Skin of body (tissue), 2 donors: ENCODE results near the gene AKT3. TPM values are rescaled to one million over a fixed set of nuclear protein-coding genes. Genes with fewer than 3 reads are reported as not detected.

Source experiments
- DNase-seq: peaks from one replicate; lab custom pipeline; 2025; lab: John Stamatoyannopoulos, UW
- total RNA-seq: library from RNA; depleted of rRNA; stranded (reverse); fragments of >200 nt; gene quantifications from one replicate; pipeline ENCODE4 v1.2.3, GENCODE V29; 2014

The AKT3 gene
- total RNA-seq, 1 donor from 2014 or later, result 26.7 TPM

DNA sequence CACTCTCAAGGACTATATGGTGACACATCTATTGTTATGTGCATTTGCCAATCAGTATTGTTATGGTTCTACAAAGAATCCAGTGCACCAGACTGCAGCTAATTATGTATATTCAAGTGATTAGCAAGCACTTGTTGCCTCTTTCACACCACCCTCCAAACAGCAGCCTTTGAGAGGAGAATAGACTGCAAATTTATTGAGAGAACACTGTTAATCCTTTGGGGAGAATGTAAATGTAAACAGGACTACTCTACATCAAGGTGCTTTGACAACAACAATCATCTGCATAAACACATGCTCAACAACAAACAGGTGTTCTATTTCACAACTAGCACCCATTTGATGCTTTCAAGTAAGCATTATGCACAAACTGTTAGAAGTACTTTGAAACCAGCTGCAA is 117.4 kb downstream of the AKT3 start:
- DNase-seq, result no peak

DNA sequence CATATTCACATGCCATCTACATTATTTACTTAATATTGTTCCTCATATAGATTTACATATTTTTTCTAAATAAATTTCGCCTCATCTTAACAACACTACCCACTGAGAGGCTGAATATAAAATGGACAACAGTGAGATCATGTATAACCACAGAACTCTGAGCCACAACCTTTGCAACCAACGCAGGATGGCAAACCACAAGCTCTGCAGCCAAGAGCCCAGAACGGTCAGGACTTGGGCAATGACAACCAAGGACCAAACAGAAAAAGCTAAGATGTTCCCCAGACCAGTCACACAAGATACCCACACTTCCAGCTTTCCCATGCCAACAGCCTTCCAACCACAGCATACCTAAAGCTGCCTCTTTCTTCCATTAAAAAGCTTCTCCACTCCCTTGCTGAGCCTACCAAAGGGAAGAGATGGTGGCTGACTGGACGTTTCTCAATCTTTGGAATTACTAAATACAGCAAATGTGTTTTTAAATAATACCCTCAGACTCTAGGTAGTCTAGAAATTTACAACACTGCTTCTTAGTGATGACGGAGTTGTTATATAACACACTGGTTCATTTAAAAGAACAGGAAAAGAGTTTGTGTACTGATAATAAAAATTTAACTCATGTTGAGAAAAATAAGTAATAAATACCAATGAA is 117.9 kb downstream of the AKT3 start:
- DNase-seq, result no peak

DNA sequence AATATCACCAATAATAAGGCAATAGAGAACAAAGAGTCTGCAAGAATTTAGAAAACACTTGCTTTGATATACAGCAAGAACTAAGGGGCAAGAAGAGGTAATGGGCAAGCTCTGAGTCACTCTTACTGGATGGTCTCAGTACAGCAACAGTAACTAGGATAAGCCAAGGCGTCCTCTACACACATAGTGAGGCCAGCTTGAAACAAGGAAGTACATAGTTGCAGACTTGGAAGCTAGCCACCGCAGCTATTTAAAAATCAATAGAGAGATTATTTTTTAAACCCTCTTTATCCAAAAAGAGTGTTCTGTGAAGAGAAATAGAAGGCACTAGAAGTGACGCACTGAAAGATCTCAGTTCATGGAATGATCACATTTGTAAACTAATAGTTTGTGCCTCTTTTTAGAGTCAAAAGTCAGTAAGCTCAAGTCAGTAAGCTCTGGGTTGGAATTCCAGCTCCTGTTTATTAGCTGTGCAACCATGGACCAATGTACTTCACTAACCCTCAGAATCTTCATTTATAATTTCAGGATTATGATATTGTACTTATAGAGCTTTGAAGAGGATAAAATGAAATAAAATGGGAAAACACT is 118.6 kb downstream of the AKT3 start:
- peak; percentile 34 for DNase-seq

DNA sequence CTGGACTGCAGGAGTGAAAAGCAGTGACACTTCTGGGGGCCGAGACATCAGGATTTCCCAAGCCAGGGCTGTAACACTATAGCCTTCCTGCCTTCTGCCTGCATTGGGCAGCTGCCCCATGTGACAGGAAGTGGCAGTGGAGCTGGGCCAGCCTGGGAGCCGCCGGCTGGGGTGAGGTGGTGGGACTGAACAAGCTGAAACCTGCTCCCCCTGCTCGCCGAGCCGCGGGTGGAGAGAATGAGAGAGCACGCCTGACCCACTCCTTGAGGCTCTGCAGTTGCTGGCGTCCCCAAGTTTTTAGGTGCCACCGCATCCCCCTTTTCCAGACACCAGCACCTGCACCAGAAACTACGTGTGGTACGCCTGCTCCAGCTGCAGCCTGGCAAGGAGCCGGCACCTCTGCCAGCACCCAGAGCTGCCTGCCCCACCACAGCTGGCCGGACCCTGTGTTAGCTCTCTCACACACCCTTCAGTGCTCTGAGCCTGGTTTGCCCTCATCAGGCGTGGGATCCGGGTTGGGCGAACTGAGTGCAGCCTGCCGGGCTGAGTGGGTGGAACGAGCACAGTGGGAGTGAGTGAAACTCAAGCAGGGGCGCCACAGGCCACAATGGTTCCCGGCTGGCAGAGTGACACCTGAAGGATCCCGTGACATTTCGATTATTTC is 119.4 kb downstream of the AKT3 start:
- DNase-seq, result no peak

DNA sequence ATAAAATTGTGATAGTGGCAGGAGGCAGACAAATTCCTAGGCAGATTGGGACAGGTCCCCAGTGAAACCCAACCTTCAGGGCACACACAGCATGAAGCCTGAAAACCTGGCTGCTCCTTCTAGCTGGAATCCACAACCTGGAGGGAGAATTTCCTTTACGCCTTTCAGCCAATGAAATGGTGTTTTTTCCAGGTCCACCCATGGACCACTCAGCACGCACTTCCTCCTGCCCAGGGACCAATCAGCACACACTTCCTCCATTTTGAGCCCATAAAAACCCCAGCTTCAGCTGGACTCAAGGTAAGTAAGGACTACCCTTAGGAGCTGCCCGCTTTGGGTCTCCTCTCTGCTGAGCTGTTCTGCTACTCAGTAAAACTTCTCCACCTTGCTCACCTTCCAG is 120.1 kb downstream of the AKT3 start:
- DNase-seq, result no peak

DNA sequence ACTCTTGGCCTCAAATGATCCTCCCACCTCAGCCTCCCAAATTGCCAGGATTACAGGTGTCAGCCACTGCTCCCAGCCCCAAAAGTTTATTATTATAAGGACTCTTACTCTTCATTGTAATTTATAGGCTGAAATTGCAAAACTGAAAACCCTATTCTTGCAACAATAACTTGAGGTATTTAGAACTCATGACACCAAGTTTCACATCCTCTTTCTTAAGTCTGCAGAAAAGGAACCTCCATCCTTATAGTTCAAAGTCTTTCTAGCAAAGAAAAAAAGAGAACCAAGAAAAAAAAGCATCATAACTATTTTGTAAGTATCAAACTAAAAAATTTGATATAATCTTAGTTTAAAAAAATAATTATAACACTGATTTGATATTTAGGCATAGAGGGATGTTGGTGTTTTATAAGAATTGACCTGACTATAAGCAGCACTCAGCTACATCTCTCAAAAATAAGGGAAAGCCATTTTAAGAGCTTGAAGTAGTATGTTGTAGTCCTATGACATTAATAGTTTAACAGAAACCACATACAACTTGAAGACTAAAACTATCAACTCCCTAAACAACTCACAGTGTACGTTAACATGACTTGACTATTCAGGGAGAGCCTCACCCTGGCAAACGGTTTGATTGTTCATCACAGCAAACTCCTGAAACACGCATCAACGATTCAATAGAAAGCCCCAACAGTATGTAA is 122.4 kb downstream of the AKT3 start:
- no peak for DNase-seq

DNA sequence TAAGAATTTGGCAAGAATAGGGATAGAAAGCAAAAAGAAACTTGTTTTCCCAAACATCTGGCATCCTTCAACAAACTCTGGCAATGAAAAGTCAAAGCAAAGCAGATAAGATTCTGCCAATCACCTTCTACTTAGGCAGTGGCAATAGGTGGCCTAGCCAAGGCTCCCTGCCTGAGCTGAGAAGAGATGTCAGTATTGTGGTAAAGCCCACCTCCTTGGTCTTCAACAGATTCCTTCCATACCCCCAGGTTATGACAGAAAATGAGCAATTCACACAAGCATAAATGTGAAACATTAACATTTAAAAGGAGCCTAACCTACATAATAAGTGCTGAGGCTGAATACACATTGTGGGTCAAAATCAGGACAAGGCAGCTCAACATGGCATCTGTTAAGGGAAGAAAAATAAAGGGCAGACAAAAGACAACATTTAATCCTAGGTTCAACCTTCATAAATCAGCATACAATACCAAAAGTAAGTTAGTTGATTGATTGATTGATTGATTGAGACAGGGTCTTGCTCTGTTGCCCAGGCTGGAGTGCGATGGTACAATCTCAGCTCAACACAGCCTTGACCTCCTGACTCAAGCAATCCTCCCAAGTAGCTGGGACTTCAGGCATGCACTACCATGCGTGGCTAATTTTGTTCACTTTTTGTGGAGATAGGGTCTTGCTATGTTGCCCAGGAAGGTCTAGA is 123.1 kb downstream of the AKT3 start:
- DNase-seq, result no peak

DNA sequence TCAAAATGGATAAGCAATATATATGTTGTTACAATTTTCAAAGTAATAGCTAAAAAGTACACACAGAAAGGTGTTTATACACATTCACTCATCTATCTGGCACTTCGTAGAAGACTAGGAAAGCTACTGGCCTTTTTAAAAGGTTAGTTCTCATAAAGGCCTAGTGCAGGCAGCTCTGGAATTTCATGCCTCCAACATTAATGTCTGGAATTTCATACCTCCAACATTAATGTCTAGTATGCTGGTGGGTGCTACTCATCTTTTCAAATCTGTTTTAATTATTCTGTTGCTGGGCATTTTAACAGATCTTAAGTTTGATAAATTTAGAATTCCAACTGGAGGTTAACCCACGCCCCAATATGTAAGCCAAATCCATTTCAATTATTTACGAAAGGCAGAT is 124.2 kb downstream of the AKT3 start:
- DNase-seq, result no peak

DNA sequence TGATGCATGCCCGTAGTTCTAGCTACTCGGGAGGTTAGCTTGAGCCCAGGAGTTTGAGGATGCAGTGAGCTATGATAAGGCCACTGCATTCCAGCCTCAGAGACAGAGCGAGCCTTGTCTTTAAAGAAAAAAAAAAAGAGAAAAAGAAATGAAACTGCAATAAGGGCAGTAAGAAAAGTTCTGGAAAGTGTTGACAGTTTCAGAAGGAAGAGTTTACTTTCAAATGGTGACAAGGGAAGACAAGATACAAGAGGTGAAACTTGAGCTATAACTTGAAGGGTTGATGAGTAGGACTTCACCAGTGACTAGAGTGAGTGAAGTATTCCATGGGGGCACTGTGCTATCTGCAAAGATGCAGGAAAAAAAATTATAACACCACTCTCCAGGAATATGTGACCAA is 125.0 kb downstream of the AKT3 start:
- DNase-seq, result no peak

DNA sequence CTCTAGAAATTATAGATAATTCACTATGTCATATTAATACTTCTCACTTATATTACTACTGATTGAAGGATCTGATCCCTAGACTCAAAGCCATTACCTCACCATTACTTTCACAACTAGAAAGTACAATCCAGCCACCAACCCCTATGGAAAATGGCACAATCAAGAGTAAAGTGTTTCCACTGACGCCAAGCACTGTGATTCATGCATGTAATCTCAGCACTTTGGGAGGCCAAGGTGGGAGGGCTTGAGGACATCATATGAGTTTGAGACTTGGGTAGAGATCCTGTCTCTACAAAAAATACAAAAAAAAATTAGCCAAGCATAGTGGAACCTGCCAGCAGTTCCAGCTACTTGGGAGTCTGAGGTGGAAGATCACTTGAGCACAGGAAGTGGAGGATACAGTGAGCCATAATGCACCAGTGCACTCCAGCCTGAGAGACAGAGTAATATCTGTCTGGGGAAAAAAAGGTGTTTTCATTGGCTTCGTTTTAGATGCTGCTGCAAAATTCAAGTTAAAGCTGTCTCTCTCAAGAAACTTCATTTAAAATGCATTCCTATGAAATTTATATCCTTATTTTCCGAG is 126.5 kb downstream of the AKT3 start:
- no peak for DNase-seq

DNA sequence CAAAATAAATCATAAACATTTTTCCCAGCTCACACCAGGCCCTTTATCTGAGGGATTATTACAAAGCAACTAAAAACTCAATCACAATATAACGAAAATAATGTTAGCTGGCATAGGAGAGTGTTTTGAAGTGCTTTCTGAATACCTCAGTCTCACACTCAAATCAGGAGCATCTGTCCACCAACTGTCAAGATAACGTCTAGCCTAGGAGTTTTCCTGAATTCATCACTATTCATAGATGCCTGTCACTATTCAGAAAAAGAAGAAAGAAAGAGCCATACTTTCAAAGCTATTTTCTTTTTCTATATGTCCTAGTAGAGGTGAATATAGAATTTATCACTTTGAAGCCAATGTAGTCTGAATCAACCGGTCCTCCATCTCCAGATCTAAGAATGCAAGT is 127.0 kb downstream of the AKT3 start:
- no peak for DNase-seq

DNA sequence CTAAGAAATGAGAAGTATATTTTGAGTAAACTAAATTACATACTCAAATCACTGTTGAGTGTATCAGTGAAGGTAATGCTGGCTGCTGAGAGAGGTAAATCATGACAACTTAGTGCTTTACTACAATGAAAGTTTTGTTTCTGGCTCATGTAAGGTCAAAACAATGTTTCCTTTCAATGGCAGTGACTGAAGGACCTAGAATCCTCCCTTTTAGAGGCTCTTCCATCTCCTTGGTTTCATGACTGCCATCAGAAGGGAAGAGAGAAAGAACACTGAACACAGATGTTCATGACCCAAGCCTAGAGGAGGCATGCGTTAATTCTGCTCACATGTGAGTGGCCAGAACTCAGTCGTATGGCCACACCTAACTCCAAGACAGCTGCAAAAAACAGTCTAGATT is 130.6 kb downstream of the AKT3 start:
- DNase-seq, result no peak

DNA sequence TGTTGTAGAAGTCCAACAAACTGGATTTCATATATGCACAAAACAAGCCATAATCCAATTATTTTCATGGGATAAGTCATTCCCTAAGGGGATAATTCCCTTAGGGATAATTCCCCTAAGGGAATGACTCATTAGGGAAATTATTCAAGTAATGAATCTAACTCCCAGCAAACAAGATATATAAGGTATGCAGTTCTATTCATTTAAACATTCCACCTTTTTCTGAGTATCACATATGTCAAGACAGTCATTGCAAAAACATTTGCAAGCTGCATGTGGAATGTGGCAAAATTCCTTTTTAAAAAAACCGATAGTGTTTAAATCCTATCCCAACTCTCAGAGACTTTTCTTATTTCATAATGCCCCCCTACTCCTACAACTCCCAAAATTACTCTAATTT is 131.2 kb downstream of the AKT3 start:
- no peak for DNase-seq

DNA sequence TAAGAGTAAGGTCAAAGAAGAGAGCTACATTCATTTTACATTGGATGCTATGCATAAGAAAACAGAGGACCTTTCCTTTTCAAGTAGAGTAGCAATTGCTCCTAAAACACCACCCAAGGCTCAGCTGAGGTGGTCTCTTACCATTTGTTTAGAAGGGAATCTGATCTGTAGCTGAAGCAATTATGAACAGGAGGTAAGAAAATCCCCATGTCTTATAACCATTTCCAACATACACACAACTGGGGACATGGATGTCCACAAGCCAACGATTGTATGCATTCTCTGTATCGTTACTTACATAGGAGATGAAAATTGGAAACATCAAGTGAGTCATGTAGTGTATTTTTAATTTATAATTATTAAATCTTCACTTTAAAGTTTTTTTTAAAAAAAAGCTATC is 132.0 kb downstream of the AKT3 start:
- no peak for DNase-seq

DNA sequence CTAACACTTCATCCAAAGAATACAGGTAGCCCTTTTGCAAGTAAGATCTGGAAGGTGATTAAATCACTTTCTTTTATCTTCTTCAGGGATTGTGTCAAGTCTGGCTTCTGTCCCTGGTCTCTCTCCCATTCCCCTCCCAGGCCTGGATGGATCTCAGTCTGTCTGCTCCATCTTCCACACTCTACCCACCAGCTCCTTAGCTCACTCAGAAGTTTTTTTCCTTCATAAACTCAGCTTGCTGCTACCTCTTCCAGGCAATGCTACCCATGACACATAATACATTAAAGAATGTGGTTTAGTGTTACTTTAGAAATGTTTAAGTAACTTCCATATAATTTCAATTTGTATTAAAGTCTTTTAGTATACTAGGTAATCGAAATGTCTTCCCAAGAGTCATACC is 133.1 kb downstream of the AKT3 start:
- DNase-seq, result no peak

DNA sequence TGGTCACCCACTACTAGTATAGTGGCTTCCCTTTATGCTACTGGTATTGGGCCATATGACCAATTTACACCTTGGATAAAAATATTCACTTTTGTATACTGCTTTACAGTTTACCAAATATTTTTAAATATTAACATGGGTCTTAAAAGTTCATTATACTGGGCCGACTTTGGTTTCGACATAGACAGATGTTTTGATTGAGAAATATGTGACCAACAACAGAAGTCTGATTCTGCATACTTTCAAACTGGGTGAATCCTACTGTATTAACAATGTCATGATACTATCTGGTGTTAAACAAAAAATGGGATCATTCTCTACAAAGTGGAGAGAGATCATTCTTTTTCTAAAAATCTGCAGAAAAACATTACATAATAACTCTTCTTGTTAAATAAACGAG is 134.8 kb downstream of the AKT3 start:
- DNase-seq, result no peak

DNA sequence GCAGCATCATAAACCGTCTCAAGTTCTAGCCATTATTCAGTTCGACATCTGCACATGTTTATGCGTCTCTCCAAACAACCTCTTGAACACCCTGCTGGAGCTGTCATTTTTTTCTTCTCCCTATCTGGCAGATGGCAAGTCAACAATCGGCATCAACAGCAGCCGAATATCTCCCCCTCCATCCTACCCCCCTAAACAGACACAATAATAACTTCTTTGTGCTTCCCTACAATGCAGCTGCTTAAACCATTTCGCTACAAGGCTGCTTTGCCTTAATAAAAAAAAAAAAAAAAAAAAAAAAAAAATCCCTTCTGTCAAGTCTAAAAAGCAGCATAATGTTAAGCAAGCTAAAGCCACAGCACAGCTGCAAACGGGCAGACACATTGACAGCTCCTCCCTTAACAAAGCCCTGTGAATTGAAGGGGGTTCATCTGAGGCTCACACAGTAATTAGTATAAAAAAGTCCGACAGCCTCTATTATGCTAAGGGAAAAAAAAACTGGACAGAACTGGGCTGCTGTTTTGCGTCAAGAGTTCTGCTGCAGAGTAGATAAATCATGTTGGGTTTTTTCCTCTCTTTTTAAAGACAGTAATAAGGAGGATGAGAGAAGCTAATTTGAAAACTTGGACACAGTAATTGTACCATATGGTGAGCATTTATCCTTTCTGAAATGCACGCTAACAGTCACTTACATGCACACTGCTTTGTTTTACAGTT is 136.4 kb downstream of the AKT3 start:
- DNase-seq, result peak; percentile 93

DNA sequence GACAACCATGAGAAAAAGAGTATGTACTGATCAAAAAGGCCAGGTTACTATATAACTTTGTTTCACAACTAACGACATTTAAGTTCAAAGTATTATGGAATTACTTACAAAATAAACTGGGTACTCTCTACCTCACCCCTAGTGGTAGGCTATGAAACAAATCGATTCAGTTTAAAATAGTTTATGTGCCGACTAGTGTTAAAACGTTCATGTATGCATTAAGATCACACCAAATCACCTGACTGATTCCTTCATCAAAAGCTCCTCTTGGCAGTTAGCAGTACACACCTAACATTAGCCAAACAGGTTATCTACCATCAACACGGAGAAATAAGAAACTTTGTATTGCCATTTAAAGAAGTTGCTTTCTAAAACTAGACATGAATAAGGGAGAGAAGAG is 137.1 kb downstream of the AKT3 start:
- no peak for DNase-seq

DNA sequence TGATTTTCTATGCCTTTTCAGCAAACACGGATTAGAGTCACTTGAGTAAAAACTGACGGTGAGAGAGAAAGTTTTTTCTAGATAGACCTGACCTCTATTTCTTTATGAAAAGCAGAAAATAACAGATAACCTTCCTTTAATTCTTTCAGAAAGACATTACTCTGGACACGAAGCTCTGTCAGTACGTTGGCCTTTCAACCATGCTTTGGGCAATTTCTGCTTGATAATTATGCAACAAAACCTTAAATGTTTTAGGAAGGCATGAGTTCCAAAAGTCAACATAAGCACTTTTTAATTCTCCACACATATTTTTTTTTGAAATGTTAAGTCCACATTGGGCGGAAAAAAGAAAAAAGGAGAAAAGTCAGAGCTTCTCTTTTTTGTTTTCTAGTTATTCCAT is 137.8 kb downstream of the AKT3 start:
- DNase-seq, result no peak

DNA sequence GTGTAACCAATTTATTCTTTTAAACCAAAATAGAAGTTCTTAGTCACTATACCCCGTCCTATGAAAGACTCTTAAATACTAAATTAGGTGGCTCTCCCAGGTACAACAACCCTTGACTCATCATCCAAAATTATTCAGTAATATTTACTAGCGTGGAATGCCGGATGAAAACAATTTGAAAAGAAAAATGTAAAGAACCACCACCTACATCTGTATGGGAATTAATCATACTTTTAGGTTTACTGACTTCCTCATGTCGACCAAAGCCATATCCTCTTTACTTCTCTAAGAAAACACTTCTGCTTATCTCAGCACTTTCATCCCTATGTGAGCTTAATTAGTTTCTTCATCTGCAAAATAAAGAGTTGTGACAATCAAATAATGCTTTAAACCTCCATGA is 139.6 kb downstream of the AKT3 start:
- DNase-seq, result no peak

DNA sequence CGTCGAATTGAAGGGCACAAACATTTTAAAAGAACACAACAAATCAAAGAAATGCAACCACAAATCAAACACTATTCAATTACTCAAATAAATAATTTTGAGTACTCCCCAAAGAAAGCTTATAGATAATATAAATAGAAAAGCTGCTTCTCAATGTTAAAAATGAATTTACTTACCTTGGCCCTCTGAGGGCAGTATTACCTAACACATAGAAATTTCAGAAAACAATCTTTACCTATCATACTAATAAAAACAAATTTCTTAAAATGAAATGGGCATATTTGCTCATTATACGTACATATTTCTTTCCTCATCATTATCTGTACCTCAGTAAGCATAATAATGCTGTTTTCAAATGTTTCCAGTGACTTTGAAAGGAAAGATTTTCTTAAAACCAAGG is 141.8 kb downstream of the AKT3 start:
- DNase-seq, result no peak
